SK-N-SH (cell line): Measurements from ENCODE around the gene SERPINI2. TPM values are rescaled to one million over a fixed set of nuclear protein-coding genes. Genes with fewer than 3 reads are reported as not detected.

ENCODE experiments used
- CTCF ChIA-PET: fragments of 300-600, 350-600 bp; formaldehyde crosslinking; extraction: SDS; loops from one replicate; lab custom pipeline; 2021; lab: Yijun Ruan, JAX
- POLR2A ChIA-PET: fragments of 350-600 bp; sonication (Branson Sonifier 250); formaldehyde crosslinking; extraction: SDS; loops from one replicate; lab custom pipeline; 2020; ENCODE audit warnings: antibody characterized with exemption, inconsistent platforms; lab: Yijun Ruan, JAX
- DNase-seq: peaks from one replicate; pipeline ENCODE4 v3.0.0; 2012
- H2AFZ ChIP-seq: fragments of 200-600 bp; sonication (generic); 2 replicates; pipeline ENCODE4 v1.8.1; 2016; ENCODE audit warnings: antibody characterized with exemption, mild to moderate bottlenecking, low read depth
- H3F3A ChIP-seq: fragments of 200-600 bp; sonication (generic); replicated peaks from 2 replicates; pipeline ENCODE3; 2016; ENCODE audit warnings: antibody characterized with exemption, mild to moderate bottlenecking; ENCODE audit not compliant: insufficient read depth
- H3K27ac ChIP-seq, 2 experiments: fragments of 200-500 bp in 1 of 2; fragments of 200-600 bp in 1 of 2; sonication (Bioruptor generic) in 1 of 2; sonication (generic), shearing (Covaris generic) in 1 of 2; 2 replicates each; pipeline versions ENCODE4 v1.5.1 to v1.6.1; 2014 to 2016; ENCODE audit warnings: low read depth in 2 of 2, inconsistent platforms in 1 of 2, low read length in 1 of 2, mild to moderate bottlenecking in 1 of 2, mixed read lengths in 1 of 2
- H3K27me3 ChIP-seq: fragments of 200-600 bp; sonication (generic), shearing (Covaris generic); 2 replicates; pipeline ENCODE4 v1.6.1; 2016; ENCODE audit warnings: mixed run types; ENCODE audit not compliant: insufficient read depth
- H3K36me3 ChIP-seq, 2 experiments: fragments of 200-500 bp in 1 of 2; fragments of 200-600 bp in 1 of 2; sonication (Bioruptor generic) in 1 of 2; sonication (generic) in 1 of 2; replicated peaks in 1 of 2; 2 replicates each; pipeline versions ENCODE3 to v1.5.1; 2014 to 2016; ENCODE audit warnings: low read length in 1 of 2, mild to moderate bottlenecking in 1 of 2; ENCODE audit not compliant: insufficient read depth in 2 of 2, control insufficient read depth in 1 of 2
- H3K4me1 ChIP-seq, 2 experiments: fragments of 200-500 bp in 1 of 2; fragments of 200-600 bp in 1 of 2; sonication (Bioruptor generic) in 1 of 2; sonication (generic), shearing (Covaris generic) in 1 of 2; 2 replicates each; pipeline versions ENCODE4 v1.5.1 to v1.6.1; 2014 to 2016; ENCODE audit warnings: low read depth in 1 of 2, low read length in 1 of 2, mixed run types in 1 of 2; ENCODE audit not compliant: insufficient read depth in 2 of 2, control insufficient read depth in 1 of 2
- H3K4me2 ChIP-seq: fragments of 200-600 bp; sonication (generic), shearing (Covaris generic); 2 replicates; pipeline ENCODE4 v1.6.1; 2017; ENCODE audit warnings: mixed run types
- H3K4me3 ChIP-seq, 2 experiments: fragments of 200-500 bp in 1 of 2; fragments of 200-600 bp in 1 of 2; sonication (Bioruptor generic) in 1 of 2; sonication (generic), shearing (Covaris generic) in 1 of 2; 2 replicates each; pipeline versions ENCODE4 v1.5.1 to v1.8.1; 2014 to 2016; ENCODE audit warnings: low read depth in 2 of 2, inconsistent platforms in 1 of 2, low read length in 1 of 2, mild to moderate bottlenecking in 1 of 2, mixed read lengths in 1 of 2, moderate library complexity in 1 of 2
- H3K79me2 ChIP-seq: fragments of 200-600 bp; sonication (generic); 2 replicates; pipeline ENCODE4 v1.8.1; 2017; ENCODE audit warnings: mild to moderate bottlenecking; ENCODE audit not compliant: insufficient read depth
- H3K9ac ChIP-seq: fragments of 200-600 bp; sonication (generic); 2 replicates; pipeline ENCODE4 v1.6.1; 2017; ENCODE audit warnings: mixed run types
- H3K9me2 ChIP-seq: fragments of 200-600 bp; sonication (generic); 2 replicates; pipeline ENCODE4 v1.6.1; 2017; ENCODE audit warnings: mixed run types
- H3K9me3 ChIP-seq: fragments of 200-600 bp; sonication (generic); 2 replicates; pipeline ENCODE4 v1.6.1; 2017; ENCODE audit warnings: mixed run types, mild to moderate bottlenecking, moderate library complexity
- H4K20me1 ChIP-seq: fragments of 200-600 bp; sonication (generic); 2 replicates; pipeline ENCODE4 v1.6.1; 2017; ENCODE audit warnings: mild to moderate bottlenecking, mixed run types; ENCODE audit not compliant: insufficient read depth
- CHD2 ChIP-seq: fragments of 150-350 bp; IDR thresholded peaks from 2 replicates; pipeline ENCODE4 v1.6.1; 2018; ENCODE audit warnings: low read length; ENCODE audit not compliant: partially characterized antibody
- CTCF ChIP-seq: fragments of 200-600 bp; sonication (generic); IDR thresholded peaks from 2 replicates; pipeline ENCODE4 v1.6.1; 2017; ENCODE audit warnings: antibody characterized with exemption, mild to moderate bottlenecking, moderate library complexity
- EP300 ChIP-seq, 2 experiments: IDR thresholded peaks; 2 replicates each; pipeline versions ENCODE4 v1.4.0 to v1.6.1; 2012; ENCODE audit warnings: borderline replicate concordance in 1 of 2, low read depth in 1 of 2, low read length in 1 of 2
- EZH2phosphoT487 ChIP-seq: fragments of 200-600 bp; sonication (generic); IDR thresholded peaks from 2 replicates; pipeline ENCODE4 v1.6.1; 2017; ENCODE audit warnings: low read depth, mixed run types, mild to moderate bottlenecking, antibody characterized with exemption, moderate library complexity, borderline replicate concordance
- FOSL2 ChIP-seq: IDR thresholded peaks from 2 replicates; pipeline ENCODE4 v1.4.0; 2012; ENCODE audit warnings: low read depth, mild to moderate bottlenecking, moderate library complexity, borderline replicate concordance
- FOXJ3 ChIP-seq: sonication (generic); formaldehyde crosslinking; IDR thresholded peaks from 2 replicates; pipeline ENCODE4 v1.5.1; 2020; ENCODE audit warnings: mild to moderate bottlenecking, missing genetic modification reagents
- GATA2 ChIP-seq: sonication (generic); formaldehyde crosslinking; IDR thresholded peaks from 2 replicates; pipeline ENCODE4 v1.5.0; 2020; ENCODE audit warnings: mild to moderate bottlenecking, missing genetic modification reagents
- MAX ChIP-seq: IDR thresholded peaks from 2 replicates; pipeline ENCODE4 v1.4.0; 2012; ENCODE audit warnings: low read depth
- MEF2A ChIP-seq: IDR thresholded peaks from 2 replicates; pipeline ENCODE4 v1.4.0; 2012; ENCODE audit warnings: low read depth, borderline replicate concordance
- MXI1 ChIP-seq: IDR thresholded peaks from 2 replicates; pipeline ENCODE4 v1.6.1; 2012; ENCODE audit warnings: mild to moderate bottlenecking, low read depth, low read length, improper control_type of control experiment
- NRF1 ChIP-seq: IDR thresholded peaks from 2 replicates; pipeline ENCODE4 v1.6.1; 2012; ENCODE audit warnings: low read depth, mild to moderate bottlenecking, low read length
- PBX3 ChIP-seq: IDR thresholded peaks from 2 replicates; pipeline ENCODE4; 2012
- POLR2AphosphoS5 ChIP-seq: IDR thresholded peaks from 2 replicates; pipeline ENCODE4 v1.6.1; 2012; ENCODE audit warnings: low read depth, low read length
- RAD21 ChIP-seq: IDR thresholded peaks from 2 replicates; pipeline ENCODE4 v1.6.1; 2012; ENCODE audit warnings: mild to moderate bottlenecking, low read length
- RFX5 ChIP-seq: IDR thresholded peaks from 2 replicates; pipeline ENCODE4 v1.6.1; 2012; ENCODE audit warnings: mild to moderate bottlenecking, improper control_type of control experiment, low read length
- RXRA ChIP-seq: IDR thresholded peaks from 2 replicates; pipeline ENCODE4 v1.4.0; 2012; ENCODE audit warnings: low read depth, mild to moderate bottlenecking, borderline replicate concordance
- TAF1 ChIP-seq: IDR thresholded peaks from 2 replicates; pipeline ENCODE4 v1.6.1; 2012; ENCODE audit warnings: low read depth, mild to moderate bottlenecking, low read length, moderate library complexity, borderline replicate concordance
- TCF12 ChIP-seq: IDR thresholded peaks from 2 replicates; pipeline ENCODE4 v1.4.0; 2012
- TEAD4 ChIP-seq: IDR thresholded peaks from 2 replicates; pipeline ENCODE4 v1.4.0; 2012; ENCODE audit warnings: mild to moderate bottlenecking, borderline replicate concordance; ENCODE audit not compliant: insufficient read depth
- USF1 ChIP-seq: IDR thresholded peaks from 2 replicates; pipeline ENCODE4 v1.4.0; 2012; ENCODE audit warnings: low read depth, borderline replicate concordance
- USF2 ChIP-seq: fragments of 150-350 bp; IDR thresholded peaks from 2 replicates; pipeline ENCODE4 v1.6.1; 2017; ENCODE audit warnings: antibody characterized with exemption, low read length, low read depth, borderline replicate concordance
- YY1 ChIP-seq: IDR thresholded peaks from 2 replicates; pipeline ENCODE4 v1.4.0; 2012; ENCODE audit warnings: low read depth, mild to moderate bottlenecking
- ZBTB33 ChIP-seq: IDR thresholded peaks from 2 replicates; pipeline ENCODE4 v1.4.0; 2012; ENCODE audit warnings: low read depth, borderline replicate concordance
- WGBS: methylation state at CpG from one replicate; pipeline ENCODE4 v1.1.6; 2017; ENCODE audit warnings: low lambda C conversion rate; 5-methylcytosine and 5-hydroxymethylcytosine counted together
- polyA plus RNA-seq, 3 experiments: library from polyadenylated mRNA; depleted of rRNA; stranded (reverse); fragments of >200 nt; gene quantifications; 2 replicates each; pipeline ENCODE4 v1.2.3, GENCODE V29; 2012

Gene SERPINI2
- polyA plus RNA-seq, 1 of the 3 experiments (the other 2 are of a cell fraction) = not detected

- TF ChIP-seq MEF2A = no peak
- TF ChIP-seq RXRA = no peak
- TF ChIP-seq FOSL2 = no peak
- no peak for TF ChIP-seq EZH2phosphoT487
- no peak for TF ChIP-seq TCF12
- TF ChIP-seq YY1 = no peak
- no peak for TF ChIP-seq MAX
- no peak for TF ChIP-seq CHD2
- no peak for TF ChIP-seq NRF1
- no peak for TF ChIP-seq EP300 (IDR thresholded peaks at IDR 0.05; ENCODE audit: borderline replicate concordance in 1 of 2, low read depth in 1 of 2, low read length in 1 of 2)
- no peak for TF ChIP-seq MXI1
- no peak for TF ChIP-seq RAD21
- TF ChIP-seq PBX3 = no peak
- no peak for TF ChIP-seq GATA2
- no peak for TF ChIP-seq FOXJ3 (CRISPR knock-in tag)
Observed at GRCh38 chr3:167456157-167456799, 17.6 kb downstream of the SERPINI2 start (continued).

GRCh38 chr3:167453815-167454214 lies 20.0 kb downstream of the SERPINI2 start:
- no peaks in the 10 kb centered on the region for H3K4me1 ChIP-seq
- H3K4me2 ChIP-seq = no peak overlapping the region
- WGBS = 9% methylated on average over 2 of the region's 2 CpGs
- H3K27ac ChIP-seq = no peak overlapping the region
- ChIA-PET CTCF (no interaction called here), POLR2A (no interaction called here)
- H3K36me3 ChIP-seq = no peaks in the 10 kb centered on the region
- H3F3A ChIP-seq = no peaks in the 10 kb centered on the region
- H4K20me1 ChIP-seq = no peaks in the 10 kb centered on the region
- H3K9me3 ChIP-seq = no peaks in the 10 kb centered on the region
- H3K9me2 ChIP-seq = no peaks in the 10 kb centered on the region
- 0 out of 2 replicates have a peak, but pooled peaks cover 3% of the 10 kb centered on the region for H3K27me3 ChIP-seq
- H3K79me2 ChIP-seq = no peaks in the 10 kb centered on the region
- H3K9ac ChIP-seq = no peak overlapping the region
- H3K4me3 ChIP-seq = no peak overlapping the region
- H2AFZ ChIP-seq = no peak overlapping the region
- DNase-seq = no peak
- TF ChIP-seq CTCF (no peak), ZBTB33 (no peak), USF2 (no peak), TEAD4 (no peak), FOSL2 (no peak), RFX5 (no peak), POLR2AphosphoS5 (no peak), MXI1 (no peak), USF1 (no peak), MEF2A (no peak), TAF1 (no peak)
